Measurements from ENCODE around the gene CRNN.
A peak's percentile ranks its signal among the peaks of the same experiment; 100 is the strongest.

The CRNN gene

DNA sequence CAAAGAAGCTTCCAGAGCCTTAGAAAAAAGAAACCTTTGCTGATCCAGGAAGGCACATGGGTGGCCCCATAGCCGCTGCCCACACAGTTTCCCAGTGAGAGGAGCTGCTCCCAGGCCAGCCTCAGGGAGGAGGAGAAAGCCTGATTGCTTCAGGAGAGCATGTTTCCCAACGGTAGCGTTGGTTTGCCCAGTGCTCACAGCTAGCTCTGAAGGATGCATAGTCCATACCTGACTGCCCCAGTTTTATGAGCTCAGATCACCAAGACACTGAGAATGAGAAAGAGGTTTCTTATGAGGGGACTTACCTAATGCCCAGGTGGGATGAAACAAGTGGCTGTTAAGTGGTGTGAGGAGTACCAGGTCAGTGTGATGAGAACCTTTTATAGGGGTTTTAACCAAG, at the start of gene CRNN:
Gene CRNN (minus strand): TSS at position 355 of the 400 bp plus-strand sequence. CDS start 2,030 bp downstream, outside the sequence.
- DNase-seq (ENCODE audit: low read depth): no peak

DNA sequence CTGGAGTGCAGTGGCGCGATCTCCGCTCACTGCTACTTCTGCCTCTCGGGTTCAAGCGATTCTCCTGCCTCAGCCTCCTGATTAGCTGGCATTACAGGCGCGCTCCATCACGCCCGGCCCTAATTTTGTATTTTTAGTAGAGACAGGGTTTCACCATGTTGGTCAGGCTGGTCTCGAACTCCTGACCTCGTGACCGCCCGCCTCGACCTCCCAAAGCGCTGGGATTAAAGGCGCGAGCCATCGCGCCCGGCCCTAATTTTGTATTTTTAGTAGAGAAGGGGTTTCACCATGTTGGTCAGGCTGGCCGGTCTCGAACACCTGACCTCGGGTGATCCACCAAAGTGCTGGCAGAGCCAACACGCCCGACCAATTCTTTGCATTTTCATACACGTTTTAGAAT, 48.6 kb upstream of the CRNN start:
- no peak for DNase-seq (ENCODE audit: low read depth)

DNA sequence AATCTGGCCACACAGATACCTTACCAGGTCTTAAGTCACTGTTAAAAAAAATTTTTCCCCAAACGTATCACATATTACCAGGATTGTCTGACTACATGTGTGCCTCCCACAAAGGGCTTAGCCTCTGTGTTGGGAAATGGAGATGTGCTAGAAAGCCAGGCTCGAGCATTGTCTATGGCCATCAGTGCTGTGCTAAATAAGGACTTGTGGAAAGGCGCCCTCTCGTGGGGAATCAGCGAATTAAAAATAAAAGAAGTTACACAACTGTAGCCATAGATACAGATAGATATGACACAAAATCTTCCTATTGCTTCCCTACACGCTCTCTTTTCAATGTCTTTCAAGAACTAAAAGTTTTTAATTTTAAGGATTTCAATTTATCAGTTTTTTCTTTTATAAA, 47.5 kb upstream of the CRNN start:
- peak; percentile 24 for DNase-seq (ENCODE audit: low read depth)

DNA sequence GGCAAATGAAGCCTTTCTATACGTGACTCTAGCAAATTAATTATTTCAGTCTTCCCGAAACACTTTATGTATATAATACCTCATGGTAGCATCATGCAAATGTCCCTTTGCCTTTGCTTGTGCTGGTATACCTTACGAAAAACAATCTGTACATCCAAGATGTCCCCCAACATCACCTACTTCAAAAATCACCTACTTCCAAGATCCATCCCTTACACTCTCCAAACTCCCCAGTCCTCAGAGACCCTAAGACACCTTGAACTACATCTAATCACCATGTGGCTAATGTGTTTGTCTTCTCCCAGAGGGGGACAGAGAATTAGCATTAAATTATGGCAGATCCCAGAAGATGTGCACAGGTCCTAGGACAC, 46.5 kb upstream of the CRNN start:
- DNase-seq (ENCODE audit: low read depth): no peak

DNA sequence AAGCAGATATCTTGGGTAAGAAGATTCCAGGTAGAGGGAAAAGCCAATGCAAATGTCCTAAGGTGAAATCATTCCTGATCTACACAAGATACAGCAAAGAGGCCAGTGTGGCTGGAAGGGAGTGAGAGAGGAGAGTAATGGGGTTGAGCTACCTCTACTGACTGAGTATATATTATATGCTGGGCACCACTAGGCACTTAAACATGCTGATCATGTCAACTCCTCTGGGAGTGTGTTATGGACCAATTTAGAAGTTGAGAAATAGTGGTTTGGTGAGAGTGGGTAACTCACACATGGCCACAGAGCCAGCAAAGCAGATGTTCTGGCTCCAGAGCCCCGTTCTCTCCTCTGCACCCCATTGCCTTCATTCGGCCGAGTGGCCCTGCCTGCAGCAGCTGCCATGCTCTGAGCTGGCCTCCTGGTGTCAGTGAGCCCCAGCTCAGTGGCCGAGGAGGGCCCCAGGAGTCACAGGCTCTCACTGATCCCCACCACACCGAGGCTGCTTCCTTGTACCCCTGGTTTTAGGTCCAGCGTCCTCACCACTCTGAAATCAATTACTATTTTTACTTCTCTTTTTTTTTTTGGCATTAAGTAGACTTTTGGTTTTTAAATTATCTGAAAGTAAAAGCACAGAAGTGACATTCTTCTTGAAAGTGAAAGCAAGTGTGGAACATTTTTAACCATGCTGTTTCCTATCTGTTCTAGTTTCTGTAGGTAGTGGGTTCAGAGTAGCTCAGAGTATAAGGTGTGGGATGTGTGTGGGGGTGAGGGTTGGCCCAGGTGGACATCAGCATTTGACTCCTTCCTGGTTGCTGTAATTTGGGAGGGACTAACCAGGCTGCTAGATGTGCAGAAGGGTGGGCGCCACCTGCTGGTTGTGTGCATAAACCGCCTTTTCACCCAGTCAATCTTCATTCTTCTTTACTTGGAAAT, 45.8 kb upstream of the CRNN start:
- DNase-seq (ENCODE audit: low read depth): peak; percentile 59

DNA sequence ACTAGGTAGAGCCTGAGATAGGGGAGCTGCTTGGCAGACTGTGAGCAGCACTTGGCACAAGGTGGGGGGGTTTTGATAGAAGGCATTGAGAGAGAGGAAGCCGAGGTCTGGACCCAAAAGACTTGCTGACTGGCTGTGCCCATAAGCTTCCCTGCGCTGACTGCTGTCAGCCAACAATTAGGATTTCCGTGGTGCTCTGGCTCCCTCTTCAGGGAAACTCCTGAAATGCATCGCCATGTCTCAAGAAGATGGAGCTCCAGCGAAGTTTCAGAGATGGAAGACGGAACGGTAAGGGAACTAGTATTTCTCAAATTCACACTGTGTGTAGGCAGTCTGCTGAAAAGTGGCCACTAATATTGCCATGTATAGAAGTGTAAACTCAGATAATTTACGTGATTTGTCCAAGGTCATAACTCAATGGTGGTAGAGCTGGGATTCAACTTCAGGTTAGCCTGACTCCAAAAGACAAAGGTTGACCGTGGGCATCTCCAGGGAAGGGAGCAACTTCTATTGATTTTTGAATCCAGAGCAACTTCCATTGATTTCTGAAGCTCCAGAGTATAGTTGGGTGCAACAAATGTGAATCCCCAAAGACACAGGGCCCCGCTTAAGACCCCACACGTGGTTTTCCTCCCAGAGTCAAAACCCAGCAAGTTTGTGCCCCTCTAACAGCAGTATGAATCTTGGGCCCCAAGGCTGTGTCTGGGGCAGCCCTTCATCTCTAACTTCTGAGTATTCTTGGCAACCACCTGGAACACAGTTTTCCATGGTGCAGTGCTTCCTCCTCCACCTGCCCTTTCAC, 44.5 kb upstream of the CRNN start:
- peak; percentile 59 for DNase-seq (ENCODE audit: low read depth)

DNA sequence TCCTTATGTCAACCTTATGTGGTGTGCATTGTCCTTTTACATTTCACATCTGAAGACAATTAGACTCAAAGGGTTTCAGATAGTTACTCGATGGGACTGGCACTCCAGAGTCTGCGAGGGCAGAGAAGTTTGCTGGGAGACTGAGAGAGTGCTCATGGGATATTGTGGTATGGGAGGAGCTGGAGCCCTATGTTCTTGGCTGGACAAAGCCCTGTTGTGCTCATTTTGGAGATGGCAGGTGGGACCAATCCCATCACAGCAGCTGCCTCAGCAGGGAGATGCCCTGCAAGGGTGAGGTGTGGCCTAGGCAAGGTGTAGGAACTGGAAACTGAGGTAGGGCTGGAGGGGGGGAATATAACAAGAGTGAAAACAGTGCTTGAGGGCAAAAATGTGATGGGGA, 43.5 kb upstream of the CRNN start:
- no peak for DNase-seq (ENCODE audit: low read depth)

DNA sequence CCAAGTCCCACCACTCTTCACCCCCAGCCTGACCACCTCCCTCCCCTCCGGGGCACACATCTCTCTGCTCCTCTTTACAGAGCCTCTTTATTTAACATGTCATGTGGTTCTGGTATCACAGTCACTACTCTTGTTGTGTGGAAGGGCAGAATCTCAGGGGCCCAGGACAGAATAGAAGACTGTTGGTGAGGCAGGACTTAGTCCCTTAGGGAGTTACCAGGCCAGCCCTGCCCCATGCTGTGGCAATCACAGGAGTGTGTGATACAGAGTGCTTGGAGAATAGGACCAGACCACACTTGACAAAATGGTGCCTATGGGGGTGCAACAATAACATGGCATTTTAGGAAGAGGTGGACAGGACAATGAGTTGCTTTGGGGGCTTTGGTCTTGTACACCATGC, 43.0 kb upstream of the CRNN start:
- DNase-seq (ENCODE audit: low read depth): no peak

DNA sequence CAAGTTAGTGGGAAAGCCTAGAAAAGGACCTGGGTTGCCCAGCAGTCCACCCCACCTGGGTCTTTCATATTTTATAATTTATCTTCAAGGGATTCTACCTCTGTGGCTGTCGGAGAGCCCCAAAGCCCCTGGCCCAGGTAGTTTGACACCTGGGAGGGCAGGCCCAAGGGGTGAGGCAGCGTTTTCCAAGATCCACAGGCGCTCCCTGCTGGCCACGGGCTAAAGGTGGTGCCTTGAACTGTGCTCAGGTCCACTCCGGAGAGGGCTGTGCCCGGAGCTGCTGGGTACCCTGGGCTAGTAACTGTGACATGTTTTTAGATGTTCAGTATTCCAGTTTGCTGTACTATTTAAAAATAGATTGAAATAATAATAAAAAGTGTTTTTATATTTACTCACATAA, 37.2 kb upstream of the CRNN start:
- DNase-seq (ENCODE audit: low read depth): no peak

DNA sequence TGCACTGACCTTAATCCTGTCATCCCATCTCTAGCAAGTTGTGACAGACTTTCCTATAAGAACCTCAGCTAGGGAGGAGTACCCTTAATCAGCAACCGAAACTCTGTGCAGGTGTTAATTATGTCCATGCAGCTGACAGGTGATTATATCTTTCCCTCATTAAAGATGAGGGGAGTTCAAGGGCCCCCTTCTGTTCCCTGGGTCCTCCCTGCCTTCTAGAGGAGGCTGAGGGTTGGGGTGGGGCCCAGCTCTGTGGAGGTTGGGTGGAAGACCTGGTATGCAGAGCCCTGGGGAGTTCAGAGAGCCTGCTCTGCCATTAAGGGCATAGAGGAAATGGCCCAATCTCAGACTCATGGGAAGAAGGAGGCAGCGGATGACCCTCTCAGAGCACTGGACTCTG, 35.6 kb upstream of the CRNN start:
- DNase-seq (ENCODE audit: low read depth): no peak

DNA sequence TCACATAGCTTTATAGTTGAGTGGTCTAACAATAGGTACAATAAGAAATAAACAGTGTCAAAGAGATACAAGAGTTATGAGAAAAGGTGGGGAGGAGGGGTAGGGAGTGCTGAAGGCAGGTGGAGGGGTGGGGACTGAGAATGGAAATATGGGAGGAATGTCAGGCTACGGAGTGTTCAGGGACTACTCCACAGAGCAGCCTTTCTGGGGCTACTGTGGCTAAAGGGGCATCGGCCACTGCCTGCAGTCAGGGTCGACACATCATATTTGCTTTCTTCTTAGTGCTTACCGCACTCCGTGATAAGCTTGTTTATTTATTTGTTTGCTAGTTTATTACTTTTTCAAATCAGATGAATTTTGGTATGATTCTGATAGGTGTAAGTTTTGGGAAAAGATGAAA, 34.4 kb upstream of the CRNN start:
- no peak for DNase-seq (ENCODE audit: low read depth)

DNA sequence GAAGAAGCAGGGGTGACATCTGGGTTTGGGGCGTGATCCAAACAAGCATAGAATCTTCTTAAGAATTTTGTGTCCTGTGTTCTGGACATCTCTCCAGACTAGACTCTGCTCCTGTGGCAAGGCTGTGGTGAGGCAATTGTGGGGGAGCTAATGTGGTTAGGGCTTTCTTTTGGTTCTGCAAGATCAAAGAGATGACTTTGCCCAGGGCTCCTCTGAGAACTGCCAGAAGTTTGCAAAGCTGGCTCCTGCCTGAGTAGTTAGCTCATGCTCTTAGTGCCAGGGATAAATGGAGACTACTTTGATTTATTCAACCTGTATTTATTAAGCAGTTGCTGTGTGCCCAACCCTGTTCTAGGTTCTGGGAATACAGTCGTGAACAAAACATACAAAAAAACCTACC, 34.0 kb upstream of the CRNN start:
- no peak for DNase-seq (ENCODE audit: low read depth)

DNA sequence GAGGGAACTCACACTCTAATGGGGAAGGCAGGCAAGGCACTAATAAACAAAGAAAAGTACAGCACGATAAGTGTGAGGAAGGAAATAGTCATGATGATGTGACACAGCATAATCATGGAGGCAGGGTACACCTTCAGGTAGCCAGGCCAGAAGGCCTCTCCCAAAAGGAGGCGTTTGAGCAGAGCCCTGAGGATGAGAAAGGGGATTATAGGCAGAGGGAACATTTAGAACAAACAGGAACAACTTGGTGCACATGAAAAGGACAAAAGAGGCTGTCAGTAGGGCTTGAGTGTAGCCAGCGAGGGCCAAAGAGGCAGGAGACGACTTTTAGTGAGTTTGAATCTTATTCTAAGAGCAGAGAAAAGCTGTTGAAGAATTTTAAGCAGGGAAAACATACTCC, 33.4 kb upstream of the CRNN start:
- no peak for DNase-seq (ENCODE audit: low read depth)

DNA sequence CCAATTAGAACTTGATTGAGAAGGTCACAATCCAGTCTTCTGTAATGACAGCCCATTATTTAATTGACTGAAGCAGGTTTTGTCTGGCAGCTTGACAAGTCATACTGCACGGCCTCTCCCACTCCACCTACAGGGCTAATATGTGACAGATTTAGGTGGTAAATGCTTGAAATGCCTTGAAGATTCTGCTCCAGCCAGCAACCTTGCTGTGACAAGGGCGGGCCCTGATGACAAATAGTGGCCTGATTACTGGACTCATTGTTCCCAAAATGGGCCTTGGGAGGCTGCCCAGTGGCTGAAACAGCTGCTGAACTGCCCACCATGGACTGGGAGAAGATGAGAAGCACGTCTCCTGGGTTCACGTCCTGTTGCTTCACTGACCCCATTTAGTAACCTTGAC, 30.0 kb upstream of the CRNN start:
- no peak for DNase-seq (ENCODE audit: low read depth)

DNA sequence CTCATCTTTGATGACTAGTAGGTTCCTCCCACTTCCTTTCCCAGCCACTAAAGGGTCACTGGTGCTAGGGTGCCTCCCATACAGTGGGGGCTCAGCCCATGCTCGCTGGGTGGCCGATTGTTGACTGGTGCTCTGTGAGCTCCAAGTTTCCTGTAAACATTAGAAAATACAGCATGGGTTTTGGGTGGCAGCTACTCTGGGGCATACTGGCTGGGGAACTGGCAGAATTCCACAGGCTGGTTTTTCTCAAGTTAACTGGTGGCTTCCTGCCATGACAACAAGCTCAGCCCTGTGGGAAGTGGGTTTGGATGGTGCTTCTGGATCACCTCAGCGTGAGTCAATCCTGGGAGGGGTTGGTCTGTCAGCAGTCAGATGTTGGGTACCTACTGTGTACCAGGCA, 28.7 kb upstream of the CRNN start:
- DNase-seq (ENCODE audit: low read depth): no peak

DNA sequence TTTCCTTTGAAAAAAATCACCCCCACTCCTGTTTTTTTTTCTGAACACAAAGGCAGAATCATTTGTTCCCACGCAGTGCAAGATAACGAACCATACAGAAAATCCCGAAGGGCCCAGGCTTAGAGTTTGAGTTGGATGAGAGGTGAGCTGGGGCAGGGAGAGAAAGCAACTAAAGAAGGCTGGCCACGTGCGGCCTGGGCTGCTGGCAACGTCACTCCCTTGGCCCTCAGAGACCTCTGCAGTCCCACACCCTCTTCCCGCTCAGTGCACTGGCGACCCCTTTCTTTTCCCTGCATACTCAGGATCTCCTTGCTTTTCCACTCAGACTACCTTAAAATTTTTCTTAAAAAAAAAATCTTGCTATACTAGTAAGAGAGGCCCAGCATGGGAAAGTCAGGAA, 28.2 kb upstream of the CRNN start:
- no peak for DNase-seq (ENCODE audit: low read depth)

DNA sequence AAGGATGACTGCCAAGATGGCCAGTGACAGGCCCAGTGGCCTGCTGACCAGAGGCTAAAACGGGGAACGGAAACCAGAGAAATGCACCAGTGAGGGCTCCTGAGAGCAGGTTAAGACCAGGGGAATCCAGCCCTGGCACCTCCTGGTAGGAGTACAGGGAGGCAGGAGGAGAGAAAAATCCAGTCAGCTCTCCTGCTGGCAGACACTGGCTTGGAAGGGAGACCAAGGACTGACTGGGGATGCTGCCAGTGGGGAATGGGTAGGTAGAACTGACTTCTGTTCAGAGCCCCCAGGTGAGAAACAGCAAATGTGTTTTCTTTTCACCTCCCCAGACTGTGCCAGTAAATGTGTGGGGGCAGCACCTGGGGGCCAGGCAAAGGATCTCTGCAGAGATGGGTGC, 27.7 kb upstream of the CRNN start:
- no peak for DNase-seq (ENCODE audit: low read depth)

DNA sequence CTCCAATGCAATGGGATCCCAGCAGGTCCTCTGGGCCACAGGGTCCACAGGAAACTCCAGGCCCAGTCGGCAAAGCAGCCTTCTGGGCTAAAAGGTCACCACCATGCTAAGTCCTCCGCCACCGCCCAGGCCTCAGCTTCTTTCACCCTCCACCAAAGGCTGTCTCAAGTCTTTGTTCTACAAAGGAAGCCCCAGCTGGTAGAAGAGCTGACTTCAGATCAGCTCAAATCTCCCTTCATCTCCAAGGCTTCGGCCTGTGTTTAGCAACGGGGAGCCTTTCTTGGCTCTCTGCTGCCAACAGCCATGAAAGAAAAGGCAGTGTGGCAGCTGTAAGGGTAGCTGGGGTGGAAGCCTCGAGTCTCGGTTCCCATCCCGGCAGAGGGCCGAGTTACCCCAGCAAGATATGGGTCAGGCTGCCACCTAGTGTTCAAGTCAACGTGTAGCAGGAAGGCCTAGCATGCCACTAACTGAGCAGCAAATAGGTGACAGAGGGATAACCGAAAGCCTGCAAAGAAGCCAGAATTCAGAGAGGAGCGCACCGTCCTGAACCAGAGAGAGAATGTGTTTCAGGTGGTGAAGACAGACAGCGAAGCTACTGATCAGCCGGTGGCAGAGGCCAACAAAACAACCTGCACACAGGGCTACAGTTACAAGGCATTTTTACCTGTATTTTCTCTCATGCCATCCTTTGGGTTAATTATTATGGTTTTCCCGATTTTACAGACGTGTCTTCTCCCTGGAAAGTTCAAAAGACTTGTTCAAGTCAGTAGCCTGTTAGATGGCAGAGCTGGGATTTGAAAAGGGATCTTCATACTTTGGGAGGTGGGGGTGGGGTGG, 26.8 kb upstream of the CRNN start:
- peak; percentile 50 for DNase-seq (ENCODE audit: low read depth)

DNA sequence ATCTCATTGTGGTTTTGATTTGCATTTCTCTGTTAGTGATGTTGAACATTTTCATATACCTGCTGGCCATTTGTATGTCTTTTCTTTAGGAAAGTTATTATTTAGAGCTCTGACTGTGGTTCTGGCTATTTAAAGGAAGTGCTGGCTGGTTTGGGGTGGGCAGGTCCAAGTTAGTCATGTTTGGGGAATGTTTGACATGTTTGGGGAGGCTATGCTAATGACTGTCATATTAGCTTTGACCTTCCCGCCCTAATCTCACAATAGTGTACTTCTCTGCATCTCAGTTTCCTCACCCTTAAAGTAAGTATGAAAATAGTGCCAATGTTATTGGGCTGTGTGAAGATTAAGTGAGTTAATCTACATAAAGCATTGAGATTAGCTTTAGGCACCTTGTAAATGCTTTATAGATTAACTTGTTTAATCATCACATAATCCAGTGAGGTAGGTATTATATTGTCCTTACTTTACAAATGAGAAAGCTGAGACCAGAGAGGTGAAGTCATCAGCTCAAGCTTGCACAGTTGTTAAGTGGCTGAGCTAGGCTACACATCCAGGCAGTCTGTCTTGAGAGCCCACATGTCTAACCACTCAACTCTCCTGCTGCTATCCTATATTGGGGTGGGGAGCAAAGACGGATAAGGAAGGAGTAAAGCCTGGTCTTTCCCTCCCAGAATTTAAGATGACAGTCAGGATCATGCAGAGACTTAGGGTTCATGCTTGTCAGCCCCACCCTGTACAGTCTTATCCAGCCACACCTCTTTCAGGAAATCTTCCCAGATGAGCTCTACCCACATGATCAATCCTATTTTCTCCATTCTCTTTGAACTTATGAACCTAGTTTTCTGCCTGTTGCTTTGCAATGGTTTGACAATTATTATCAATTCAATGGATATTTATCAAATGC, 22.8 kb upstream of the CRNN start:
- no peak for DNase-seq (ENCODE audit: low read depth)

DNA sequence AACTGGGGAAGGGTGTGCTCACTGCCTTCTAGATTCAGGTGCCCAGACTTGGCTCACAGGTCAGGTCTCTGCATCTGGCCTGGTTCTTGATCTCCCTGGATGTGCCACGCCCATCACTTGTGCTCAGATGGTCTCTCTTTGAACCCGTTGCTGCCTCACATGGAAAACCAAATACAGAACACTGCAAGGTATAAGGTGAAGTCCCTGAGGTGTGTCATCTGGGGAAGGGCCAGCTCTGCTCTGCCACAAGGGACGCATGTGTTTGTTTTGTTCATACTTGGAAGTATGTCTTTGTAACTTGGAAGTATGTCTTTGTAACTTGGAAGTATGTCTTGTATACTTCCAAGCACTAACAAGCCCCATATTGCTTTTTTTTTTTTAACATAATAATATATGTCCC, 13.4 kb upstream of the CRNN start:
- DNase-seq (ENCODE audit: low read depth): no peak

DNA sequence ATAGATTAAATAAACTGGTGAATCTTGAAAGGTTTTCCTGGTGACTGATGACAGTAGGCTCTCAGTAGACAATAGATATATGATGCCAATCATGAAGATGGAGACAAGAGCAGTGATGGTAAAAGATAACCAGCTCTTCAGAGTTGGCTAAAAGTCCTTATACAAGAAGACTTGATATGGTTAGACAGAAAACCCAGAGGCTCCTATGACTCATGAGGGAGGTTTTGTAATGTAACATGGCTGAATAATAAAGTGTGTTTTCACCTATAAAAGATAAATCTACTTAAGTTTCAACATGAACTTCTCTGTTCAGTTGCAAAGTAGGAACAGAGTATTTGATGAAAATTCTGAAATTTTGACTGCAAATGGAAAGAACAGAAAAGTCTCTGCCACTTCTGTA, 12.7 kb upstream of the CRNN start:
- no peak for DNase-seq (ENCODE audit: low read depth)
